Erythroblast (primary cell): ENCODE data around the gene STRIP1.

Source experiments
- GATA1 ChIP-seq: IDR thresholded peaks from 2 replicates; pipeline ENCODE4 v1.6.1; 2011; ENCODE audit warnings: low read depth, mild to moderate bottlenecking, control low read depth, low read length, moderate library complexity
- POLR2A ChIP-seq: IDR thresholded peaks from 2 replicates; pipeline ENCODE4 v1.6.1; 2011; ENCODE audit warnings: mild to moderate bottlenecking, low read length

DNA sequence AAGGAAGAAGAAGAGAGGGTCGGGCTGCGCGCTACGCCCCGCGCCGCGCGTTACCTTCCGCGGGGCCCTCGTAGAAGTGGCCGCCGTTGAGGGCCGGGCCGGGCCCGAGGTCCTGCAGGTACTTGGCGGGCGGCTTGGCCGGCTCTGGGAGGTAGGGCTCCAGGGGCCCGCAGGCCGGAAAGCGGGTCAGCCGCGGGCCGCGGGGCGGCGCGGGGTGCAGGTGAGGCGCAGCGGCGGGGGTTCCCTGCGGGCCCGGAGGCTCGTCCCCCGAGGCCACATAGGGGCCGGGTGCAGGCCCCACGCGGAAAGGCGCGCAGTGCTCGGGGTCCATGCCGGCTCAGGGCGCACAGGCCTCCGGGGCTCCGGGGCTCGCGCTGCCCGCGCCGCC lies 35.9 kb downstream of the STRIP1 start:
- TF ChIP-seq POLR2A (no peak), GATA1 (no peak)
